ENCODE results near the gene PDE6C.
A peak's percentile ranks its signal among the peaks of the same experiment; 100 is the strongest.
"Not testable (repeated sequence)": the region's sequence is repeated elsewhere in the genome, so short reads cannot be mapped to it uniquely, and the experiment has no call there.

Gene PDE6C

GRCh38 chr10:93630625-93631557 lies 18.6 kb downstream of the PDE6C start:
- no peak for DNase-seq (ENCODE audit: low read depth, low spot score)

GRCh38 chr10:93639791-93640190 lies 27.5 kb downstream of the PDE6C start:
- no peak for DNase-seq (ENCODE audit: low read depth, low spot score)

DNA sequence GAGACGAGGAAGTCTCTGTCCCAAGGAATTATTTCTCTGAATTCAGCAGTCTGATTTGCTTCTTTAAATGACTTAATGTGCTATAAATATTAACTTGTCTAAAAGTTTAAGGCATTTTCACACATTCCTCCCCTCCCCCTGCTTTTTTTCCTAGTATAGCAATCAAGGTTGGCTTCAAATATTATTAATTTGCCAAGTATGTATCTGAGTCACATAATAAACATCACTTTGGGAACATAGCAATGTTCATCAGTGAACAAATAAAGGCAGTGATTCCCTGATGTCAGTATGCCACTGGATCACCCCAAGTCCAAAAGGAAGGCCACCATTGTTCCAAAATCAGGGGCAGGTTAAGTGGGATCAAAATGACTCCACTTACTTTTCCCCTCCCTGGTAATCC lies 40.5 kb downstream of the PDE6C start:
- no peak for DNase-seq (ENCODE audit: low read depth, low spot score)

DNA sequence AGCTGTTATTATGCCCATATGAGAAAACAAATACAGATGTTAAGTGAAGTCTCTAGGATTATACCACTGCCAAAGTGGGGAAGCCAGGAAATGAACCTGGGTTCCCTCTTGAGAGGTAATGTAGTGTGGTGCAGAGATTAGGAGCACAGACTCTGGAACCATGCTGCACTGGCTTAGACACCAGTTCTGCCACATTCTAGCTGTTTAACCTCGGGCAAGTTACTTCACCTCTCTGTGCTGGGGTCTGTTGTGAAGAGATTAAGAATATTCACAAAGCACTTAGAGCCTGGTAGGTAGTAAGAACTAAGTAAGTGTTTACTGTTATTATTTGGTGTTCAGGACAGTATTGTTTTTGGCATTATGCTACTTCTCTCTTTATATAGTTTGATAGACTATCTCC lies 41.9 kb downstream of the PDE6C start:
- no peak for DNase-seq (ENCODE audit: low read depth, low spot score)

DNA sequence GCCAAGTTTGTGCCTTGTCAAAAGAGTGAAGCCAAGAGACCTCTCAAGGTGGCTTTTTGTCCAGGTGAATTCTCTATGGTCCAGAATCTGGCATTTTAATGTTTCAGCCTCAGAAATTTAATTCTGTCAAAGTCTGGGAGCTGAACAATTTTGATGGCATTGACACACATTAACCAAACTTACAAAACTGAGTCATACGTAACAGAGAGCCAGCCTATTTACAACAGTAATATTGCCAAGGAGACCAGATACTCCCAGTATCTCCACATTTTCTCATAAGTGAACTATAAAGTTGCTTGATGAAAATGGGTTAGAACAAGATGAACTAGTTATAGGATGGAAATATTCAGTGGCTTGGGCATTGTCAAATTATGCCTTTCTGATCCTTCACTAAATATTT lies 43.8 kb downstream of the PDE6C start:
- DNase-seq (ENCODE audit: low read depth, low spot score): no peak

- no peak for DNase-seq (ENCODE audit: low read depth, low spot score)
Observed at GRCh38 chr10:93657757-93658156, 45.4 kb downstream of the PDE6C start.

DNA sequence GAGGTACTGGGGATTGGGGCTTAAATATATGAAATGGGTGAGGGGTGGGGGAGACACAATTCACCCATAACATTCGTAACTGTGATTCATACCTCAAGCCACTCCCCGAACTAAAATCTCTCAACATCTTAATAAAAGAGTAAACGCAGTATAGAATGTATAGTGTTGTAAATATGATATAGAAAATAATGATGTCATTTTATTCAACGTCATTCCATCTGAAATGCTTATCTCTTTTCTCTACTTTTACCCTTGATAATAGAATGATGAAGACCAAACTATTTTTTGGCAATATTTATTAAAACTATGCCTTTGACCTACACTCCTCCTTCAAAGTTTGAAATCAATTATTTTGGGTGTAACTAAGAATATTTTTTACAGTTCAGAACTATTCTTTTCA lies 53.7 kb downstream of the PDE6C start:
- no peak for DNase-seq (ENCODE audit: low read depth, low spot score)

DNA sequence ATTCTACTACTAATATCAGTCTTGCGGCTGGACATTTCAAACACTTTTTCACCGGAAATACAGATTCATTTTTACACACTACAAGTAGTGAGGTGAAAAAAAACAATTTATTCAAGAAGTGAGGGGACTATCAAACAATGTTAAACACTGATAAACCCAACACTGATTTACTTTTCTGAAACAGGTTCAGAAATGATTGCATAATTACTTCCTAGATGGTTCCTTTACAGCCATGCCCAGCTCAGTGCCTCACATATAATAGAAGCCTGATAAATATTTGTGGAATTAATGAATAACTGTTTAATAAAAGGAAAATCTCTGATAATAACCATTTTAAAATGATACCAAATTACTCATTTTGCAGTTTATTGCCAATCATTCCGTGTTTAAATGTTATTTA lies 55.5 kb downstream of the PDE6C start:
- DNase-seq (ENCODE audit: low read depth, low spot score): no peak

- no peak for DNase-seq (ENCODE audit: low read depth, low spot score)
Observed at GRCh38 chr10:93670372-93670771, 58.0 kb downstream of the PDE6C start.

- no peak for DNase-seq (ENCODE audit: low read depth, low spot score)
Observed at GRCh38 chr10:93671042-93671441, 58.7 kb downstream of the PDE6C start.

DNA sequence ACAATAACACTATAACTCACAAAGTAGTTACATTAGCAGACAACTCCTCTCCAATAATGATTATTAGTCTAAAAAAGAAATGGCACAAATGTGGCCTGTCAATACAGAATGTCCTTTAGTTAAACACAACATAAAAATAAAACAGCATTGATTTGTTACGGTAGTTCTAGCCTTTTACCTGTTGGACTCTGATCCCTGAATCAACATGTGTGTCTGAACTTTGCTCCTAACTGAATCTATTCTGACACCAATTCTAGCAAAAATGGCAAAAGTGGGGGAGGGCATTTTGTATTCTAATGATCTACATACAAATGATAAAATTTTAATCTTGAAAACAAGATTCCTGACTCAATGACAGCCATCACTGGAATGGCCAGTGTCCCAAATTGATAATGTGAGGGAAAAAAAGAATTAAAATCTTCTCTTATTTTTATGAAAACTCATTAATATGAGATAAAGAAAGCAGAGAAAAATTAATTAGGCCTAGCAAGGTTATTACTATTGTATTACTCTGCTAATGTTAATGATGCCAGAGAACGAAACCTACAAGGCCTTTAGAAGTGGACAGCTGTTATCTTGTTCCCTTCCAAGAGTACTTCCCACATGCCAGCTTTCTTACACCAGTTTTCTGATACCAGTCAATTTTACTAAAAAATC lies 59.8 kb downstream of the PDE6C start:
- no peak for DNase-seq (ENCODE audit: low read depth, low spot score)

DNA sequence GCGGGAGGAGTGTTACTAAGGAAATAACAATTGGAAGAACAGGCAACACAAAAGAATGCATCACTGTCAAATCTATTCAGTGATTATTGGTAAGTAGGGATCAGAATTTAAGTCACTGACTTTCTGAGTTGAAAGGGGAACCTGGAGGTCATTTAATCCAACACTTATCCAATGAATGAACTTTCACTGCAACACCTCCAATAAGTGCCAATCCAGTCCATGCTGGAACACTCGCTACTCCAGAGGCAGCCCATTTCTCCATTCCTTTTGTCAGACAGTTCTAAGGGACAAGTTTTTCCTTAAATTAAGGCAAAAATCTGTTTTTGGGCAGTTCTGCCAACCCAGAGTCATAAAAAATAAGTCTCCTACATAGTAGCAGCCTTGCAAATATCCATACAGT lies 60.6 kb downstream of the PDE6C start:
- DNase-seq (ENCODE audit: low read depth, low spot score): no peak

DNA sequence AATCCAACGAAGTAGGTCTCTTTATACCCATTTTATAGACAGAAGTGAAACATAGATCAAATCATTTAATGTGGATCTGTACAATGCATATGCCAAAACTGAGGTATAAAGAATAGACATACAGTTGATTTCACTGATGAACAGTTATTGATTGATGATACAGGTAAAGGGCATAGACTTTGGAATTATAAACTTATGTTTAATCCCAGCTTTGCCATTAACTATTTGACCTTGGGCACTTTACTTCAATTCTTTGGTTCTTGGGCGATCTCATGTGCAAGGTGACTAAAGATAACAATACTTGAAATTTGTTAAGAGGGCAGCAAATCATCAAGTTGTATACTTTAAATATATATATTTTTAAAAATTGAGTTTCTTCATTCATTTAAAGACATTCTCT lies 61.5 kb downstream of the PDE6C start:
- no peak for DNase-seq (ENCODE audit: low read depth, low spot score)

DNA sequence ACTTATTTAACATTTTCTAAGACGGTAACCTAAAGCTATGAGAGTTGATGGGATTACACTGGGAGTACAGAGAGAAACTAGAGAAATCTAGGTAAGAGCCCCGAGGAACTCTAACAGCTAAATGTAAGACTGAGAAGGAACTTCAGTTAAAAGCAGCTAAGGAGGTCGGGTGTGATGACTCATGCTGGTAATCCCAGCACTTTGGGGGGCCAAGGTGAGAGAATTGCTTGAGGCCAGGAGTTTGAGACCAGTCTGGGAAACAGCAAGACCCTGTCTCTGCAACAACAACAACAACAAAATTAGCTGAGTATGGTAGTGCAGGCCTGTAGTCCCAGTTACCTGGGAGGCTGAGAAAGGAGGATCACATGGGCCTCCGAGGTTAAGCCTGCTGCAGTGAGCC lies 66.0 kb downstream of the PDE6C start:
- DNase-seq (ENCODE audit: low read depth, low spot score): peak; percentile 25

GRCh38 chr10:93678805-93679587 lies 66.7 kb downstream of the PDE6C start:
- DNase-seq (ENCODE audit: low read depth, low spot score): no peak

- no peak for DNase-seq (ENCODE audit: low read depth, low spot score)
Observed at GRCh38 chr10:93680412-93681047, 68.2 kb downstream of the PDE6C start.

DNA sequence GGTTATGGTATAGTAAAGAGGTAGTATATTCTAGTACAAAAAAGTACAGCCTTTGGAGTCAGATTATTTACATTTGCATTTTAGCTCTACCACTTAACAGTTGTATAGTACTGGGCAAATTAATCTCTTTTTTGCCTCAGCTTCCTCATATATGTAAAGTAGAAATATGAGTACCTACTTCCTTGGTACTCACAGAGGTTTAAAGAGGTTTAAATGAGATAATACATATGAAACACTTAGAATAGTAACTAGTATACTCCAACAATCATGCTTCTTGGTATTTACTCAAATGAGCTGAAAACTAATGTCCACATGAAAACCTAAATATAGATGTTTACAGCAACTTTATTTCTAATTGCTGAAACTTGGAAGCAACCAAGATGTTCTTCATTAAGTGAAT lies 75.4 kb downstream of the PDE6C start:
- no peak for DNase-seq (ENCODE audit: low read depth, low spot score)

DNA sequence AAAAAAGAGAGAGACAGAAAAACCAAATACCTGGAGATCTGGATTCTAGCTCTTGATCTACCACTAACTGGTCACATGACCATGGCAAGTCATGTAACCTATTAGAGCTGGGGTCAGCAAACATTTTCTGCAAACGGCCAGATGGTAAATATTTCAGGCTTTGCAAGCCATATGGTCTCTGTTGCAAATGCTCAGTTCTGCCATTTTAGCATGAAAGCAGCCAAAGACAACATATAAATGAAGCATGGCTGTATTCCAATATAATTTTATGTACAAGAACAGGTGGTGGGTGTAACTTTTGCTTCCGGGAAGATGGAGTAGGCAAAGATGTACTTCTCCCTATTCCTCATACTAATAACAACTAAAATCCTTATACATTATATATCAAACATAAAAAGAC lies 83.4 kb downstream of the PDE6C start:
- DNase-seq (ENCODE audit: low read depth, low spot score): no peak

DNA sequence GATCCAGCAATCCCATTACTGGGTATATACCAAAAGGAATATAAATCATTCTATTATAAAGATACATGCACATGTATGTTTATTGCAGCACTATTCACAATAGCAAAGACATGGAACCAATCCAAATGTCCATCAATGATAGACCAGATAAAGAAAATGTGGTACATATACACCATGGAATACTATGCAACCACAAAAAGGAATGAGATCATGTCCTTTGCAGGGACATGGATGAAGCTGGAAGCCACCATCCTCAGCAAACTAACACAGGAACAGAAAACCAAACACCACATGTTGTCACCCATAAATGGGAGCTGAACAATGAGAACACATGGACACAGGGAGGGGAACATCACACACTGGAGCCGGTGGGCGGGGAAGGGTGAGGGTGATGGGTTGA lies 84.2 kb downstream of the PDE6C start:
- not testable (repeated sequence) for DNase-seq (ENCODE audit: low read depth, low spot score)

GRCh38 chr10:93697207-93697606 lies 84.9 kb downstream of the PDE6C start:
- no peak for DNase-seq (ENCODE audit: low read depth, low spot score)

DNA sequence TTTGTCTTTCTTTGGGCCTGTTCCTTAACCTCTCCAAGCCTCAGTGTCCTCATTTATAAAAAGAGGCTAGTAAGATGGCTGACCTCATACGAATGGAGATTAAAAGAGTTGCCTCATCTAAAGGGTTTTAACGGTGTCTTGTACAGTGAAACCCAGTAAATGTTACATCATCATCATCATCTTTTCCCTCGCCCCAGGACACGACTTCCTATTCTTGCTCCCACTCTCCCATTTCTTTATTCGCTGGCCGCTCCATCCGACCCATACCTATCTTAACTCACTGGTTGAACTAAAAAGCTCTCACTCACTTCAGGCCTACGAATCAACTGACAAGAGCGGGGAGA lies 89.5 kb downstream of the PDE6C start:
- DNase-seq (ENCODE audit: low read depth, low spot score): no peak
